ENCODE results near the gene PRPF8.

The PRPF8 gene

GRCh38 chr17:1644493-1645206 is 40.0 kb downstream of the PRPF8 start:
- DNase-seq (ENCODE audit: low read depth in 2 of 2) = no peak

GRCh38 chr17:1643999-1644492 is 40.6 kb downstream of the PRPF8 start:
- DNase-seq (ENCODE audit: low read depth in 2 of 2) = no peak

GRCh38 chr17:1643293-1643998 is 41.2 kb downstream of the PRPF8 start:
- peak in 1 of 2 experiments; percentile 20 for DNase-seq (ENCODE audit: low read depth in 2 of 2)

GRCh38 chr17:1641065-1641403 is 43.6 kb downstream of the PRPF8 start:
- DNase-seq (ENCODE audit: low read depth in 2 of 2) = no peak

- DNase-seq (ENCODE audit: low read depth in 2 of 2) = no peak
Observed at GRCh38 chr17:1640329-1641064, 44.2 kb downstream of the PRPF8 start.

GRCh38 chr17:1639549-1640180 is 45.0 kb downstream of the PRPF8 start:
- DNase-seq (ENCODE audit: low read depth in 2 of 2) = no peak

GRCh38 chr17:1638624-1639300 is 45.9 kb downstream of the PRPF8 start:
- no peak for DNase-seq (ENCODE audit: low read depth in 2 of 2)

- no peak for DNase-seq (ENCODE audit: low read depth in 2 of 2)
Observed at GRCh38 chr17:1638171-1638590, 46.5 kb downstream of the PRPF8 start.

- no peak for DNase-seq (ENCODE audit: low read depth in 2 of 2)
Observed at GRCh38 chr17:1636732-1637285, 47.9 kb downstream of the PRPF8 start.

- no peak for DNase-seq (ENCODE audit: low read depth in 2 of 2)
Observed at GRCh38 chr17:1635675-1636465, 48.8 kb downstream of the PRPF8 start.

GRCh38 chr17:1634841-1635650 is 49.6 kb downstream of the PRPF8 start:
- DNase-seq (ENCODE audit: low read depth in 2 of 2) = no peak

GRCh38 chr17:1630662-1631061 is 54.0 kb downstream of the PRPF8 start:
- DNase-seq (ENCODE audit: low read depth in 2 of 2) = no peak

- peak in 1 of 2 experiments; percentile 76 for DNase-seq (ENCODE audit: low read depth in 2 of 2)
Observed at GRCh38 chr17:1629504-1630310, 55.0 kb downstream of the PRPF8 start.

- DNase-seq (ENCODE audit: low read depth in 2 of 2) = peak; percentile 80 to 85
Observed at GRCh38 chr17:1628856-1629503, 55.7 kb downstream of the PRPF8 start.

- DNase-seq (ENCODE audit: low read depth in 2 of 2) = peak; percentile 53 to 60
Observed at GRCh38 chr17:1627982-1628855, 56.4 kb downstream of the PRPF8 start, which contains the start of gene SLC43A2. SLC43A2 (minus strand) TSS chr17:1628834; CDS start chr17:1627874, 960 bp downstream.

- DNase-seq (ENCODE audit: low read depth in 2 of 2) = no peak
Observed at GRCh38 chr17:1627182-1627981, 57.3 kb downstream of the PRPF8 start.

Data from stimulated activated CD4-positive, alpha-beta T cell treated with anti-CD3 and anti-CD28 coated beads, Interleukin-12 subunit alpha, Interleukin-12 subunit beta, amount 100 ng/mL, for 24 hours (primary cell).